GM10266 (cell line): ENCODE measurements around the gene GPS2.

ENCODE experiments used
- DNase-seq: peaks from one replicate; pipeline ENCODE4 v3.0.0; 2012; ENCODE audit errors: extremely low spot score
- TF ChIP-seq, protein P1 (sequence below): IDR thresholded peaks from 2 replicates; pipeline ENCODE4 v1.5.1; 2012; ENCODE audit warnings: mild to moderate bottlenecking, low read depth; ENCODE audit not compliant: control insufficient read depth, insufficient read depth; ENCODE audit errors: missing control alignments

Gene GPS2, protein sequence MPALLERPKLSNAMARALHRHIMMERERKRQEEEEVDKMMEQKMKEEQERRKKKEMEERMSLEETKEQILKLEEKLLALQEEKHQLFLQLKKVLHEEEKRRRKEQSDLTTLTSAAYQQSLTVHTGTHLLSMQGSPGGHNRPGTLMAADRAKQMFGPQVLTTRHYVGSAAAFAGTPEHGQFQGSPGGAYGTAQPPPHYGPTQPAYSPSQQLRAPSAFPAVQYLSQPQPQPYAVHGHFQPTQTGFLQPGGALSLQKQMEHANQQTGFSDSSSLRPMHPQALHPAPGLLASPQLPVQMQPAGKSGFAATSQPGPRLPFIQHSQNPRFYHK

DNA sequence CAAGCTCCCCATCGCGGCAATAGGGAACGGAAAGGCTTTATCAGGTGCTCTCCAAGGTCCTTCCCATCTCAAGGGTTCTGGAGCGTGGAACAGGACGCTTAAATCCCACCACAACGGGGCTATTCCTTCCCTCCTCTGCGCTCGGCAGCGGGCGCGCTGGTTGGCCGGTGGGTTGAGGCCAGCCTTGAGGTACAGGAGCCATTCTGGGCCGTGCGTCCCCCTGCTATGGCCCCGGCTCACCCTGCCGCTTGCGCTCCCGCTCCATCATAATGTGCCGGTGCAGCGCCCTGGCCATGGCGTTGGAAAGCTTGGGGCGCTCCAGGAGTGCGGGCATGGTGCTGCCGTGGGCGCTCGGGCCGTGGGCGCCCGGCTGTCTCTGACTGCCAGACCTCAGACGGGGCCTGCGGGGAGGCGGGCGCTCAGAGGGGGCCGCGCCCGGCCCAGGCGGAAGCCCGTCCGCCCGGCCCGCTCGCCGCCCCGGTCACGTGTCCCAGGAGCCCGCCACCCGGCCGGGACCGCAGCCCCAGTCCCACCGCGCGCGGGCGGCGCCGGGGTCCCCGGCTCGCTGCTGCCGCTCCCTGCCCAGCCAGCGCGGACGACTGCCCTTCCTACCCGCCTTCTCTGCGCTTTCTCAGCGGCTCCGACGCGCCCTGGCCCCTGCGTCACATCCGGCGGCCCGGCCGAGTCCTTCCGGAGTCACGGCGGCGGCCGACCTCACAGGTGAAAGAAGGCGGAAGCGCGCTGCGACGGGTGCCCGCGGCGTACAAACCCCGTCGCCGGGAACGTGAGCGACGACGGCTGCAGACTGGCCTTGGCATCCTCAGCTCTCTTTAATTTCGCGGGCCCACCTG, at the start of gene GPS2:
TSS of gene GPS2 (minus strand) at position 642 of the 851 bp plus-strand sequence. CDS start at position 334, 308 bp downstream.
- peak; percentile 96 for DNase-seq
- TF ChIP-seq, protein P1, sequence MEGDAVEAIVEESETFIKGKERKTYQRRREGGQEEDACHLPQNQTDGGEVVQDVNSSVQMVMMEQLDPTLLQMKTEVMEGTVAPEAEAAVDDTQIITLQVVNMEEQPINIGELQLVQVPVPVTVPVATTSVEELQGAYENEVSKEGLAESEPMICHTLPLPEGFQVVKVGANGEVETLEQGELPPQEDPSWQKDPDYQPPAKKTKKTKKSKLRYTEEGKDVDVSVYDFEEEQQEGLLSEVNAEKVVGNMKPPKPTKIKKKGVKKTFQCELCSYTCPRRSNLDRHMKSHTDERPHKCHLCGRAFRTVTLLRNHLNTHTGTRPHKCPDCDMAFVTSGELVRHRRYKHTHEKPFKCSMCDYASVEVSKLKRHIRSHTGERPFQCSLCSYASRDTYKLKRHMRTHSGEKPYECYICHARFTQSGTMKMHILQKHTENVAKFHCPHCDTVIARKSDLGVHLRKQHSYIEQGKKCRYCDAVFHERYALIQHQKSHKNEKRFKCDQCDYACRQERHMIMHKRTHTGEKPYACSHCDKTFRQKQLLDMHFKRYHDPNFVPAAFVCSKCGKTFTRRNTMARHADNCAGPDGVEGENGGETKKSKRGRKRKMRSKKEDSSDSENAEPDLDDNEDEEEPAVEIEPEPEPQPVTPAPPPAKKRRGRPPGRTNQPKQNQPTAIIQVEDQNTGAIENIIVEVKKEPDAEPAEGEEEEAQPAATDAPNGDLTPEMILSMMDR = no peak

DNA sequence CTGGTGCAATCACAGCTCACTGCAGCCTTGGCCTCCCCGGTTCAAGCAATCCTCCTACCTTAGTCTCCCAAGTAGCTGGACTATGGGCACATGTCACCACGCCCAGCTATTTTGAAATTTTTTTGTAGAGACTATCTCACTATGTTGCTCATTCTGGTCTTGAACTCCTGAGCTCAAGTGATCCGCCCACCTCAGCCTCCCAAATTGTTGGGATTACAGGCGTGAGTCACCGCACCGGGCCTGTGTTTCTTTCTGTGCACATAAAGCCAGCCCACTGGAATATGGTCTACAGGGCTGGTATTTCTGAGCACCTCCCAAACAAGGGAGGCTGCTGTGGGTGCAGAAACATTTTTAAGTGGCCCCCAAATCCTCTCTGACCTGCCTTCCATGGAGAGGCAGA, 48.2 kb upstream of the GPS2 start:
- TF ChIP-seq, protein P1 = no peak
- no peak for DNase-seq

DNA sequence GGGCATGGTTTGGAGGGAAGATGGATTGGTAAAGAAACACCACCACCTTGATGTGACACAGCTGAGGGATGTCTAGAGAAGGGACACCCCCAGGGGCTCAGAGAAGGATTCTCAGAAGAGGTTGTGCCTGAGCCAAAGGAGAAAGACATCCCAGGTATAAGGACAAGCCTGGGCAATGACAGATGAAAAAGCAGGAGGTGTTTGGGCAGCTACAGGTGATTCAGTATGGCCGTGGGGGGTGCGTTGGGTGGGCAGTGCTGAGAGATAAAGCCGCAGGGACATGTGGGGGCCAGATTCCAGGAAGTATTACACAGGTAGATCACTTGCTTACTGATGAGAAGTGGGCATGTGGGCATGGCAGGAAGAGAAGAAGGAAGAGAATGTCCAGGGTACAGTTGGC, 46.7 kb upstream of the GPS2 start:
- DNase-seq = no peak
- TF ChIP-seq, protein P1 = no peak

DNA sequence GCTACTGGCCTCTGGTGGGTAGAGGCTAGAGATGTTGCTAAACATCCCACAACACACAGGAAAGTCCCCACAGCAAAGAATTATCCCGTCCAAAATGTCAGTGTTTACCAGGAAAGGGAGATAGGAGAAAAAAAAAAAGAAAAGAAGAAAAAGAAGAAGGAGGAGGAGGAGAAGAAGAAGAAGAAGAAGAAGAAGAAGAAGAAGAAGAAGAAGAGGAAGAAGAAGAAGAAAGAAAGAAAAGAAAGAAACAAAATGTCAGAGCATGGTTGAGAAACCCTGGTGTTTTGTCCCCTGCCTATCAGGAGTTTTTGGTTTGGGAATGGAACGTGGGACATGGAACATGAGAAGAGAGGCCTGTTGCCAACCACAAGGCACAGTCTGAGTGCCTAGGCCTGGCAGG, 42.2 kb upstream of the GPS2 start:
- no peak for DNase-seq
- TF ChIP-seq, protein P1 = no peak

DNA sequence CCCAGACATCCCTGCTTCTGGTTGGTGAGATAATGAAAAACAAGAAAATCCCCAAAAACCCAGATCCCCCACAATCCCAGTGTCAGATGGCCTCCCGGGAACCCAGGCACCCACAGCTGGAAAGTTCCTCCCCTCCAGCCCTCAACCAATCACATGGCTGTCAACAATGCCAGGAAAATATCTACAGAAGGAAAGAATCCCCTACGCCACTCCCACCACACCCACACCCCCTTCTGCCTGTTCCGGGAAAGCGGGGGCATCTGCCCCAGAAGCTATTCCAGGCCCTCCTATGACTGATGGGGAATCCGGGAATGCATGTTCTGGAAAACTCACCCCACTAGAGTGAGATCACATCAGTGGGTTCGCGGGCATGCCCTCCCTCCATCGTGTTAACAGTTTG, 41.6 kb upstream of the GPS2 start:
- DNase-seq = no peak
- TF ChIP-seq, protein P1 = no peak

DNA sequence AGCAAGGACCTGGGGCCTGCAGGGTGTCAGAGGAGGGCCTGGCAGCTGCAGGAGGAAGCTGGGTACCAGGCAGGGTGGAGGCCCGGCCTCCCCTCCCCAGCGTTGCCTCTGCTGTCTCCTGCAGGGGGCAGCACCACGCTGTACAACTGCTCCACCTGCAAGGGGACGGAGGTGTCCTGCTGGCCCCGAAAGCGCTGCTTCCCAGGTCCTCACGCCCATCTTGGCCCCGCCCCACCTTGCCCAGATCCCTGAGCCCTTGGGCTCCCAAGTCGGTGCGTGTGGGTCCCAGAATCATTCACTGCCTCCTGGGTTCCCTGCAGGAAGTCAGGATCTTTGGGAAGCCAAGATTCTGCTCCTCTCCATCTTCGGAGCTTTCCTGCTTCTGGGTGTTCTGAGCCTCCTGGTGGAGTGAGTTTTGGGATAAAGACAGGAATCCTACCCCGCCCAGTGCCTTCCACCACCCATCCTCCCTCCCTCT, 41.0 kb upstream of the GPS2 start:
- TF ChIP-seq, protein P1 = peak; percentile 97
- DNase-seq = peak; percentile 86
